HG03280 (cell line): ENCODE measurements around the gene MAPK11.

Source experiments
- ATAC-seq: cut with Tn5 transposase; IDR thresholded peaks from one replicate; pipeline ENCODE4 v1.9.1; 2021; ENCODE audit warnings: mild to moderate bottlenecking, moderate library complexity; ENCODE audit not compliant: unreplicated experiment

MAPK11 gene

DNA sequence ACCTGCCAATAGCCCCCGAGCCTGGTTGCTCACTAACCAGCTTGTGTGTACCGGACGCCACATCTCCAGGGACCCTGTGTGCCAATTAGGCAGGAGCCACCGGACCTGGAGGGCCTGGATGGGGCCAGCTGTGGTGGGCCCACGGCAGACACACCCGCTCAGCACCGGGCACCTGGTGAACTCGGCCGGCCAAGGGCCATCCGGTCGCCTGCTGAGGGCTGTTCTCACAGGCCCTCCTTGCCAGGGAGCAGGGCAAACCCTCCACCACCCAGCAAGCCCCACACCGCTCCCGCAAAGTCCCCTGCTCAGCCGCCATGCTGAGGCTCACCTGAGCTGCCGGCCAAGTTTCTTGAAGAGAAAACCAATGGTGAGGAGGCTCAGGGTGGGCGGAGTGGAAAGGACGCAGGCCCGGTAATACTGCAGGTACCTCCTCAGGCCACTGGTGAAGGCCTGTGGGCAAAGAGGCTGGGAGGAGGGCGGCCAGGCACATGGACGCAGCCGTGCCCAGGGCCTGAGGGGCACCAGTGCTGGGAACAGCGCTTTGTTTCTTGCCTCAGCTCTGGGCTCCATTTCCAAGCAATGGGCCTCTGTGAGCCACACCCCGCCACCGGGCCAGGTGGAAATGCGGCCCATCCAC is 42.5 kb downstream of the MAPK11 start:
- no peak for ATAC-seq

DNA sequence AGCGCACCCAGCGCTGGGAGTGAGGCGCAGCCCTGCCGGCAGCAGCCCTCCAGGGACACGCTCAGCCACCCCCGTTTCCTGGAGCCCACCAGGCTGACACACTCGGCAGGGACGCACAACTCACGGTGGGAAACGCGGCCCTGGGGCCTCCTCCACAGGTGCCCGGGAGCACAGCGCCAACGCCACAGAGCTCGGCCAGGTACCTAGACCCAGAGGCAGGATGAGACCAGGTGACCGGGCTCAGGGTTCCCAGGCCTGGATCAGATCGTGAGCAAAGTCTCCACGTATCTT is 43.4 kb downstream of the MAPK11 start:
- ATAC-seq = no peak

DNA sequence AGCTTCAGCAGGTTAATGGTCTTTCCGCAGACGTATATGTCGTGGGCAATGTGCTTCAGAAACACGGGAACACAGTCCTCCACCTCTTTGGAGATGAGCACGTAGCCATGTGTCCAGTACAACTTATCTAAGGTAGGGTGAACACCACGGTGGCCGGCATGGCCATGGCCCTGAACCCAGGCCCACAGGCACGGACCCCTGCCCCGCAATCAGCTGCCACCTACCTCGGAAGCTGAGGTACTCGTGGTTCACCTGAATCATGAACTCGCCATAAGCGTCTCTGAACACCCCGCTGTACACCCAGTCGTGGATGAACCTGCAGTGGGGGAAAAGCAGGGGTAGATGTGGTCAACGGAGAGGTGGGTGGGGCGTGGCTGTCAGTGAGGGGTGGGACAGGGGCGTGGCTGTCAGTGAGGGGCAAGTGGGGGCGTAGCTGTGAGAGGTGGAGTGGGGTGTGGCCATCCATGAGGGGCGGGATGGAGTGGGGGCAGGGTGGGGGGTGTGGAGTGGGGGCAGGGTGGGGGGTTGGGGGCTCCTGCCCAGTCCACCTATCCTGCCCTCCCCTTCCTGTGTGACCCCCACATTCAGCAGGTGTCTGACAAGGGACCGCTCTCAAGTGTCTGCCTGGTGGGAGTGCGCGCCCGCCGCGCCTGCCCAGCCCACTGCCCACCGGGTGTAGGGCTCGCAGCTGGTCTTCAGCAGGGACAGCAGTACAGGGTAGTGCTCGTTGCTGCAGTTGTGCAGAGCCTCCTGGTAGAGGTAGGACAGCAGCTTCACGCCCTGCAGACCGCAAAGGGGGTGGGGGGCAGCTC is 43.9 kb downstream of the MAPK11 start:
- ATAC-seq = no peak

DNA sequence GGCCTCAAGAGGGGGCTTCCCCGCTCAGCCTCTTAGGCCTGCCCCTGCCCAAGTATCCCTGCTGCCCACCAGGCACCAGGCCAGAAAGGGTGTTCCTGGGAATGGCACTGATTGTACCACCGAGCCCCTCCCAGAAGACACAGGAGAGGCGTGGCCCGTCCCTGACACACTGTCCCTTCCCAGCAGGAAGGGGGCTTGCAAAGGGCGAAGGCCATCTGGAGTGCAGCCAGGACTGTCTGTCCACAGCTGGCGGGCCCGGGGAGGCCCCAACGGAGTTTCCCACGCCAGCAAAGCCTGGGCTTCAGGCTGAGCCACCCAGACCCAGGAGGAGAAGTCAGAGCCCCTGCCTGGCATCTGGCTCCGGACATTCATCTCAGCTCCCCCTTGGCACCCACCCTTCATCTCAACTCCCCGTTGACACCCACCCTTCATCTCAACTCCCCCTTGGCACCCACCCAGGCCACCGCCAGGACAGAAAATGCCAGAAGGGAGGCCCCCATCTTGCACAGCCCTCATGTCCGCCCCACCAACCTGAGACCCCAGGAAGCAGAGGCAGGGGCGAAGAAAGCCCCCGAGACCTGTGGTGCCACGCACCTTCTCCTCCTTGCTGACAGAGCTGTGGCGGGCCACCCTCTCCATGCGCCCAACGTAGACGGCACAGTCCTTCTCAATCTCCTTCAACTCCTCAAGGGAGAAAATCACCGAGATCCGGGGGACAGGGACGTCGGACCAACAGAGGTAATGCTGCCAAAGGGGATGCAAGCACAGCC is 44.8 kb downstream of the MAPK11 start:
- ATAC-seq = no peak

DNA sequence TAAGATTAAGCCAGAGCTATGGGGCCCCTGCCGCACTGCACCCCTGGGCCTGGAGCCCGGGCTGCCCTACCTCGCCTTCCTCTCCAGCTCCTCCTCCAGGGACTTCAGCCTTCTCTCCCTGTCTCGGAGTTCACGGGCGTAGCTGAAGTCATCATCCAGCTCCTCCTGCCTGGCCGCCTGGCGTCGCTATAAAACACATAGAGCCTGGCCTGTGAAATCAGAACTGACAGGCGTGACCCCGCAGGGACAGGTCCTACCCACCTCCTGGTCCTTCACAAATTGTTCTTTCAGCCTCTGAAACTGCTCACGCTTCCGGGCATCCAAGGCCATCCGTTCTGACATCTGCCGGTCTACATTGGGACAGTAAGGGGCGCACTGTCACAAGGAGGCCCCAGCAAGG is 46.1 kb downstream of the MAPK11 start:
- ATAC-seq = no peak

DNA sequence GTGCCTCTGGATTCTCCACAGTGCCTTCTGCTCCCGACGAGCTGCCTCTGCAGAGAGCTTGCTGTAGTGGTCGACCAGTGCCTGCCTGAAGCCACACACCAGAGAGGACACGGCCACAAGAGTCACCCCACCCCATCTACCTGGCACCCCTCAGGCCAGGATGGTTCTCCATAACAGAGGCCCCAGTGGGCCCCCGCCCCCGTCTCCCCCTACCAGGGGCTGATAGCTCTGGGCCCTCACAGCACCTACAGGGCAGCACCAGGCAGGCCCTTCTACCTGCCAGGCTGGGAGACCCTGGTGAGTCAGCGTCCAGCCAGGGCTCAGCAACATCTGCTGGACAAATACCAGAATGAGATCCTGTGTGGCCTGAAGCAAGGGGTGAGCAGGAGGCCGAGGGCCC is 47.7 kb downstream of the MAPK11 start:
- ATAC-seq = no peak

DNA sequence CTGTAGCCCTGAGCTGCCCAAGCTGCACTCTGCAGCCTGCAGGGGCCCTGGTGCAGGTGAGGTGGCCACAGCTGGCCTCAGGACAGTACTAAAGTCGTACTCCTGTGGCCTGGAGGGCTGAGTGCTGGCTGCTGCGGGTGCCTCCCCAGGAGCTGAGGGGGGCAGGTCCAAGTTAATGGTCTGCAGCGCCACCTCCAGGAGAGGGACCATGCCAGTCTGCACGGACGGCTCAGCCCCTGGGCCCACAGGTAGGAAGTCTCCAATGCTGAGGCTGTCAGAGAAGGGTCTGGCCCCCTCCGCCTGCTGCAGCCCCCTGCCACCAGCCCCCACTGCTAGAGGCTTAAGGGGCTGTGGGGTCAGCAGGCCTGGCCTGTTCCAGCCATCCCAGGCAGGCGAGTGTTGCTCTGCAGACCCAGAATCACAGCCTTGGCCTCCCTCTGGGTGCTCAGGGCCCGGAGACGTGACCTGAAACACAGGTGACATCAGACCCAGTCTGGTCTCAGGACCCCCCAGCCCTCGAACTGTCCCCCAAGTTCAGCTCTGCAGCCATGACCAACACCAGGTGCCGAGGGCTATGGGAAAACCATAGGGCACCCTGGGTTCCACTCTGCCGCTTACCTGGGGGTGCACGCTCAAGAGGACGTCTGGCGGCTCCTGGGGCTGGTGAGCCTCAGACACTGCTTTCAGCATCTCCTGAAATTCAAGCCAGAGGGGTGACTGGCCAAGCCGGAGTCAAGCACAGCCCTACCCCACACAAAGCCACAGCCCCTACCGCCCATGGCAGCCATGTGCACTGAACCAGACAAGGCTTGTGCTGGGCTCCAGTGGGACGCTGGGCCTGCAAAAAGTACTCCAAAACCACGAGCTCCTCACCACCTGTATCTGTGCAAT is 48.5 kb downstream of the MAPK11 start:
- no peak for ATAC-seq

DNA sequence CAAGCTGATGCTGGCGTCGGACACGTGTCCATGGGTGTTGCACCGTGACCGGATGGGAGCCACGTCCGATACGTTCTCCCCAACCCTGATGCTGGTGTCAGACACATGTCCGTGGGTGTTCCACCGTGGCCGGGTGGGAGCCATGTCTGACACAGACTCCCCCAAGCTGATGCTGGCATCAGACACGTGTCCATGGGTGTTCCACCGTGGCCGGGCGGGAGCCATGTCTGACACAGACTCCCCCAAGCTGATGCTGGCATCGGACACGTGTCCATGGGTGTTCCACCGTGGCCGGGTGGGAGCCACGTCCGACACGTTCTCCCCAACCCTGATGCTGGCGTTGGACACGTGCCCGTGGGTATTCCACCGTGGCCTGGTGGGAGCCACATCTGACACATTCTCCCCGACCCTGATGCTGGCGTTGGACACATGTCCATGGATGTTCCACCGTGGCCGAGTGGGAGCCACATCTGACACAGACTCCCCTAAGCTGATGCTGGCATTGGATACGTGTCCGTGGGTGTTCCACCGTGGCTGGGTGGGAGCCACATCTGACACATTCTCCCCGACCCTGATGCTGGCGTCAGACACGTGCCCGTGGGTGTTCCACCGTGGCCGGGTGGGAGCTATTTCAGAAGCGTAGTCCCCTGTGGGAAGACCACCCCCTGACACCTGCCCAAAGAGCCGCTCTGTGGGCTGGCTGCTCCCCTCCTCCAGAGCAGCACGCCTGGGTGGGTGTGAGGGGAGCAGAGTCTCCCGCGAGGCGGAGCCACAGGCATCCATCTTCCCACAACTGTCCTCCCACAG is 49.4 kb downstream of the MAPK11 start:
- no peak for ATAC-seq

DNA sequence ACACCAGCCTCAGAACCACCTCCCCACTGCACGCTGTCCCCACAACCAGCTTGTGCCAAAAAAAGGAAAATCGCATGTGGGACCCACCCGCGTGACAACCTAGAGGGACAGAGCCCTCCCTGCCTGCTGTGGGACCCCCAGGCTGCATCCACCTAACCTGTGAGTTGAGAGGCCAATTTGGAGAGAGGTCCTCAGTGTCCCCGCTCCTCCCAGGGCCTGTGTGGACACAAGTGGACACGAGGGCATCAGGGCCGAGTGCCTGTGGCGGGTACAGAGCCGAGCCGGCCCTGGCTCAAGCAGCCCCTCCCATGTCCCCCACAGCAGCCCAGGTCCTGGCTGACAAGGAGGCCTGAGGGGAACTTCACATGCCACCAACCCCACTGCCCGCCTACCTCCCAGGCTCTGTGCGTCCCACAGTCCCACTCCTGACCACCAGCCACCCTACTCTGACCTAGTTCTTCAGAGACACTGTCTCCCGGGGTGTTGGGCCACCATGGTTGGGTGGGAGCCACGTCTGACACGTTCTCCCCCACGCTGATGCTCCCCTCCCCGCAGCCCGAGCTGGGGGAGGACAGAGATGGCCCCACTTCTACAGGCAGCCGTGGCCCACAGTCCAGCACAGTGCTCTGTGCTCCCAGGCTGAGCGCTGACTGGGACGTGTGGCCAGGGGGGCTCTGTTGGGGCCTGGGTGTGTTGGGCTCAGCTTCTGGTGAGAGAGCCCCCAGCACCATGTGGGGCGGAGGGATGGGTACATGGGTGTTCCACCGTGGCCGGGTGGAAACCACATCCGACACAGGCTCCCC is 50.2 kb downstream of the MAPK11 start:
- no peak for ATAC-seq

DNA sequence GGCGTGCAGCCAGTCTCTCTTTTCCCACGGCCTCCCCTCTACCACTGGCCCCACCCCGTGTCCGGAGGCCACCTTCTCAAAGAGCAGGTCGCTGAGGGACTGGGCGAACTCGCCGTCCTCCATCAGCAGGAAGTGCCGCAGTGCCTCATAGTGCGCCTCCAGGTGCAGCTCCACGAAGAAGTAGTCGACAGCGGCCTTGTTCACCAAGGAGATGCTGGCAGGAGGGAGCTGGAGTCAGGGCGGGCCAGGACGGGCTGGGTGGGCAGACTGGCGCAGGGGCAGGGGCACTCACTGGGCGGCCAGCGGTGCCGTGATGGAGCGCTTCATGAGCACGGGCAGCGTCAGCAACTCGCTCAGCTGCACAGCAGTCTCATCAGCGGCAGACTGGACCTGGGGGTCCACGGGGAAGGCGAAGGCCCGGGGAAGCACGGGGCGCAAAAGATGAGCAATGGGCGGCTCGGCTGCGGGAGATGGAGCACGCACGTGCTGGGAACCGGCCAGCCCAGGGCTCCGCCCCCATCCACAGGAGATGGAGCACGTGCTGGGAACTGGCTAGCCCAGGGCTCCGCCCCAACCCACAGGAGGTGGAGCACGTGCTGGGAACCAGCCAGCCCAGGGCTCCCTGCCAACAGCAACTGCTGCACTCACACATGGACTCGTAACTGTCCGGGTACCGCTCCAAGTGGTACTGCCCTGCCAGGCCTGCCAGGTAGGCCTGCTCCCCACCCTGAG is 51.0 kb downstream of the MAPK11 start:
- no peak for ATAC-seq

DNA sequence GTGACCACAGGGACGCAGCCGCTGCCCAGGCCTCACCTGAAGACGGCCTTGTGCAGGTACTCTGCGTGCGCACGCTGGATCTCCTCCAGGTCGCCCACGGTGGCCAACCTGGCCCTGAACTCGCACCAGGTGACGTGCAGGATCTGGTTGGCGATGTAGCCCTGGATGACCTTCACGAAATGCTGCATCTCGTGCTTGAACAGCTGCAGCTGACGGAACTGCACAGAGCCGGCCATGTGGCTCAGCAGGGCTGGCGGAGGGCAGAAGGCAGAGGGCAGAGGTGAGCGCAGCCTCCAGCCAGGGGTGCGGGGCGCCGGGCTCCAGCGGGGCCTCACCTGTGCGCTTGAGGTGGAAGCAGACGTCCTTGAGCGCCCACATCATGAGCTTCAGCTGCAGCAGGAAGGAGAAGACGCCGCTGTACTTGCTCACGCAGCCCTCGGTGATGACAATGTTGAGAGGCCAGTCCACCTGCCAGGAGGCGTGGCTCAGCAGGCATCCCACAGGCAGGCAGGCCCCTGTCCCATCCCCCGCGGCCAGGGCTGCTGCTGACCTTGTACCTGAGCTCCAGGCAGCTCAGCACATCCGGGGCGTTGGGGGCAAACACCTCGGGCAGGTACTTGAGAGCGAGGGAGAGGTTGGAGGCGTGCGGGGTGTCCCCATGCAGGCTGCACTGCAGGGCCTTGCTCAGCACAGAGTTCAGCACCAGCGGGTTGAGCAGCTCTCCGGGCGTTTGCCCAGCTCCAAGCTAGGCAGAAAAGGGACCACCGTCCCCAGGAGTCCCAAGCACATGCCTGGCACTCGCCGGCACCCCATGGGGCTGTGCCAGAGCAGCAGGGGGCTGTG is 51.8 kb downstream of the MAPK11 start:
- no peak for ATAC-seq

DNA sequence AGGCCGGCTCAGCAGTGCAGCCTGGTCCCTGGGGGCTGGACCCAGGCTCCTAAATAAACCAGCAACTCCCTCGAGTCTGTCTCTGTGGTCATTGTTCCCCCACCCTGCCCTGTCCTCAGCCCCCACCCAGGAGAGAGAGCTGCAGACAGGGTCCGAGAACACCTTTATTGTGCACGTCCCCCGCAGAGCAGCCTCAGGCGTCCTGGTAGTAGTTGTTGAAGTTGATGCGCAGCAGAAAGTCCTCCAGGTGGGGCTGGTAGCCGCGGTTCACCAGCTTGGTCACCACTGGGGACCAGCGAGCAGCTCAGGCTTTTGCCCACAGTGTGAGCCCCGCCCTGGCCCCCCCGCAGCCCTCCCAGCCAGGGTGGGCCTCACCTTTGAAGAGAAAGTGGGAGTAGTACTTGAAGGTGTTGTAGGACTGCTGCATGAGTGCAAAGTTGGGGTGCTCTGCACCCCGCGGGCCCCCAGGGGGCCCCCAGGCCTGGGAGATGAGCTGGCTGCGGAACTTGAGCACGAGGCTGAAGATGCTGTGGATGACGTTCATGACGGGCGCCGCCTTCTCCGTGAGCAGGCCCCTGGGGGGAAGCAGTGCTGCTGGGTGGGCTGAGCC is 52.5 kb downstream of the MAPK11 start:
- no peak for ATAC-seq

DNA sequence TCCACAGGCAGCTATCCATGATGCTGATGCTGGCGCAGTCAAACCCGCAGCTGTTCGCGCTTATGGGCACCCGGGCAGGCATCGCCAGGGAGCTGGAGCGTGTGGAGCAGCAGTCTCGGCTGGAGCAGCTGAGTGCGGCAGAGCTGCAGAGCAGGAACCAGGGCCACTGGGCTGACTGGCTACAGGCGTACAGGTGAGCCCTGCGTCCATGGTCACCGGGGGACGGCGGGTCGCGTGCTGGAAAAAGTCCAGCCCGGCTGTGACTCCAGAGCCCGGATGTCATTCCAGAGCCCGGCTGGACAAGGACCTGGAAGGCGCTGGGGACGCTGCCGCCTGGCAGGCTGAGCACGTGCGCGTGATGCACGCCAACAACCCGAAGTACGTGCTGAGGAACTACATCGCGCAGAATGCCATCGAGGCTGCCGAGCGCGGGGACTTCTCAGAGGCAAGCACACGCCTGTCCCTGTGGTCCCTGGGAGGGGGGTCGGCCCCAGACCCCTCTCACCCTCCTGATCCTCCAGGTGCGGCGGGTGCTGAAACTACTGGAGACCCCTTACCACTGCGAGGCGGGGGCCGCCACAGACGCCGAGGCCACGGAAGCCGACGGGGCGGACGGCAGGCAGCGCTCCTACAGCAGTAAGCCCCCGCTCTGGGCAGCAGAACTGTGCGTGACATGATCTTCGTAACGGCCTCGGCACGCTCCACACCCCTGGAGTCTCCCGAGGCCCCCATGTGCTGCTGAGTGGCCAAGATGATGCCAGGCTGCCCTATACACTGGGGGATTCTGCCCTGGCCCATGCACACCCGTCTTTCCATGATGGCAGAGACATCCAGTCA is 53.3 kb downstream of the MAPK11 start:
- ATAC-seq = no peak

DNA sequence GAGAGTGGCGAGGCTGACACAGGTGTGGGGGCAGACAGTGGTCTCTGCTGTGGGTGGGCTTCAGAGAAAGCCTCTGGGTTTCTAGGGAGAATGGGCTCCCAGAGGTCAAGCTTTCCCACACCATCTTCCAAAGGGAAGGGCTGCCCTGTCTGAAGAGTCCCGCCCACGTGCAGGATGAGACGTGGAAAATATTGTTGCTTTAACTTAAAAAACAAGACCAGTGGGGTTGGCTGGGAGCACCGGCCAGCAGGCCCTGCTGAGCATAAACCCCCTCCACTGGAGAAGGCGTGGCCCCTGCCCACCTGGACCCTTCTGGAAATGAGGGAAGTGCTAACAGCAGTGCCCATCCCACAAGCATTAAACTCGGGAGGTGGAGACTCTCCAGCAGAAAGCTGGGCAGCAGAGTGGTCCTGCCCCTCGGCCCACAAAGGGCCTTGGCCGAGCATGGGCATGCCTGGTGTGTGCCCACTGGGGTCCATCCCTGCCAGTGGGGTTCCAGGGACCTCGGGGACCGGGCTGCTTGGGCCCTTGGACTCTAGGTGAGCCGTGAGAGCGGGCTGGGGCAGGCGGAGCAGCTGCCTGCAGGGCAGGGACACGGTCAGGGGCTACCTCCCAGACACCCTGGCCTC is 54.0 kb downstream of the MAPK11 start:
- no peak for ATAC-seq

DNA sequence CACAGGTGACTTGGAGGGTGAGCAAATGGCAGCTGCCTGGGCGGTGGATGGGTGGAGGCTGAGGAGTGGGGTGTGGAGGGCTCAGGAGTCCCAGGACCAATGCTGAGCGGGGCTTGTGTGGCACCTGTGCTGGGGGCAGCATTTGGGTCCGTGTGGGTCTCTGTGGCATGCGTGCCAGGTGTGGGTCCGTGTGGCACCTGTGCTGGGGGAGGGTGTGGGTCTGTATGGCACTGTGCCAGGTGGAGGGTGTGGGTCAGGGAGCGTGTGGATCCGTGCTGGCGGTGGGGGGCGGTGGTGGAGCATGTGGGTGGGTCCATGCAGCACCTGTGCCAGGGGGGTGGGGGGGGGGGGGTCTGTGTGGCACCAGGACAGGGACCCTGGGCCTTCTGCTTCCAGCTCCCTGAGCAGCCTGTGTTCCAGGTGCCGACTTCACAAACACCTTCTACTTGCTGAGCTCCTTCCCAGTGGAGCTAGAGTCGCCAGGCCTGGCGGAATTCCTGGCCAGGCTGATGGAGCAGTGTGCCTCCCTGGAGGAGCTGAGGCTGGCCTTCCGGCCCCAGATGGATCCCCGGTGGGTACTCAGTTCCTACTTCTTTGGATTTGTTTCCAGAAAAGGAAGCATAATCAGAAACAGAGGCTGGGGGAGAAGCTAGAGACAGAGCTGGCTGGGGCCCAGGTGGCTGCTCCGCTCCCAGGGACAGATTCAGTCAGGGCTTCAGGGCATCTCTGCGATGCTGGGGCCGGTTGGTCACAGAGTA is 54.7 kb downstream of the MAPK11 start:
- no peak for ATAC-seq
